Activated CD4-positive, alpha-beta T cell treated with anti-CD3 and anti-CD28 coated beads, Interleukin-2, amount 50 U/mL, for 1 hour (primary cell): ENCODE measurements around the gene SEMA4C.
"Not testable (repeated sequence)": the region's sequence is repeated elsewhere in the genome, so short reads cannot be mapped to it uniquely, and the experiment has no call there.

Experiments
- DNase-seq: peaks from one replicate; pipeline ENCODE4 v3.0.0-alpha.2; 2020

Gene SEMA4C

GRCh38 chr2:96895746-96896651 is 26.1 kb upstream of the SEMA4C start:
- peak; percentile 16 for DNase-seq

DNA sequence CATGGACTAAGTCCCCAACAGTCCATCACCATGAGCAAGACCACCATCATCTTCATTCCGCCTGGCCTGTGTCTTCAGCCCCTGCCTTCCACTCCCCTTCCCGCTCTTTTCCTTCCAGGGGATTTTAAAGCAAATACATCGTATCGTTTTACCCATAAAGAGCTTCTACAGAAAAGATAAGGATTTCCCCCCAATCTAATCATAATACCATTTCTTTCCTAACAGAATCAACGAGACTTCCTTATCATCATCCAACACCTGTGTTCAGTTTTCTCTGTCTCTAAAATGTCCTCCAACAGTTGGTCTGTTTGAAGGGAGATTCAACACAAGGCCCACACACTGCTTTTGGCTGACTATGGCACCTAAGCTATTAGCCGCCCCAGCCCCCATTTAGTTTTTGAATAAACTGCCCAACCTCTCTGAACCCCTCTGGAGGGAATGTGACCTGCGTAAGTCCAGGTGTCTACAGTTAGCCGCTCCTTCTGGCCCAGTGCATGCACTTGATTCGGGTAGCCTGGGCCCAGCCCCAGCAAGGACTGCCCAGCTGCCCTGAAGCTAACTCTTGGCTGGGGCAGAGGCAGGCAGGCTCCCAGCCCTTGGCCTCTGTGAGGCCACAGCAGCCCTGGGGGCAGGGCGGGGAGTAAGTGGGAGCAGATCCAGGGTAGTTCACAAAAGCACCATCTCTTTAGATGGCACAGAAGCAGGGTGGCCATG is 25.3 kb upstream of the SEMA4C start:
- DNase-seq, result no peak

- DNase-seq, result no peak
Measured at GRCh38 chr2:96894151-96894531, 24.3 kb upstream of the SEMA4C start.

DNA sequence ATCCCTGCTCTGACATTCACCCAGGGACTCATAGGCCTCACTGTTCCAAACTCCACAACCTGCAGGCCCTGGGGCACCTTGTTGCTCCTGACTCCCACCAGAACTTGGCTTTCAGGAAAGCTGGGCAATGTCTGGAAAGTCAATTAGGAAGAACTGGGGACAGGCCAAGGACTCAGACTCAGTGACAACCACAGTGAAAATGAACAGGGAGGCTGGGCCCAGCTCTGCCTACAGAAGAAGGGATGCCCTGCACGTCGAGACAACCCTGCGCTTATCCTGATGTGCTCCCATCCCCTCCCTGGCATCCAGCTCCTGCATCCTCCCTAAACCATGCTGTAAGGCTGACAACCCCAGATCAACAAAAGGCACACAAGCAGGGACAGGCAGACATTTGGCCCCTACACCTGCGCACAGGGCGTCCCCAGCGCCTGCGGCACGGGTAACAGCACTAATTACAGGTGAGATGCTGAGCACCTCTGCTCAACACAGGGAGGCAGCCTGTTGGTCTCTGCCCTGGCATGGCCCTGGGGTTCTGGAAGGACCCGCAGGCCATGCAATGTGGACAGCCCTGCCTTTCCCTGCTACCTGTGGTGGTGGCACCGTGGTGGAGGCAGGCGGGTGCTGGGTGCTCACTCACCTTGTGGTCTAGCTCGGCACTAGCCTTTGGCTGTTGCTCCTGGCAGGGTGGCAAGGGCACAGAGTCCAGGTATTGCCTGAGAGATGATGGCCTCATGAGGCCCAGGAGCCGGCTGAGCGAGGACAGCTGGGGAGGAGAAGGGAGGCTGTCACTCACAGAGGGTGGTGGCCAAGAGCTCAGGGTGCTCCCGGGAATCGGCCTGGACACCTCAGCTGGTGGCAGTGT is 23.6 kb upstream of the SEMA4C start:
- DNase-seq, result no peak

DNA sequence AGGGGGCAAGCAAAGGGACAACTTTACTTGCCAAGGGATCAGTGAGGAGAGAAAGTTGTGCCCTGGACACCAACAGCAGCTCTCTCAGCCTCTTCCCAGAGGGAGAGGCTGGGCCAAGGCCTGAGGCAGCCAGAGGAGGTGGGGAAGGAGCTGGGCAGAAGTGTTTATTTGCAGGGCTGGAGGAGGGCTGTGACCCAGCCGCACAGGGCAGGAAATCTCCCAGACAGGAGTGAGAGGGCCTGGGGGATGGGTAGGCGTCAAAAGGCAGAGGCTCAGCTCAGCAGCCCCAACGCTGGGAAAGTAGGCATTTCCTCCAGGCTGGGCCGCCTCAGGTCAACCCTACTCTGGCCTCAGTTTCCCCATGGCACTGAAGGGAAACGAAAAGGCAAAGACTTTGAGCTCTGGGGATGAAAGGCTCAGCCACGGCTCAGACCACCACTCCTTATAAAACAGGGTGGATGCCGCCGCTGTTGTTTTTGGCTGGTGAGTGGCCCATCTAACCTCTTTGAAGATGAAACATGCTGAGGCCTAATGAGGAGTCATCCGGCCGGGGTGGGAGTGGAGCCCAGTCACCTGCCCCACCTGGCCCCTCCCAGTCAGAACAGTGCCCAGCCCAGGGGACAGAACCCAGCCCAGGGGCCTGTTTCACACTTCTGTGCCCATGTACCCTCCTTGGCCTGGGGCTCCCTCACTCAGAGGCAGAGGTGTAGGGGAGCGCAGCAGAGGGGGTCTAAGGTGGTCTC is 21.9 kb upstream of the SEMA4C start:
- peak; percentile 26 for DNase-seq

DNA sequence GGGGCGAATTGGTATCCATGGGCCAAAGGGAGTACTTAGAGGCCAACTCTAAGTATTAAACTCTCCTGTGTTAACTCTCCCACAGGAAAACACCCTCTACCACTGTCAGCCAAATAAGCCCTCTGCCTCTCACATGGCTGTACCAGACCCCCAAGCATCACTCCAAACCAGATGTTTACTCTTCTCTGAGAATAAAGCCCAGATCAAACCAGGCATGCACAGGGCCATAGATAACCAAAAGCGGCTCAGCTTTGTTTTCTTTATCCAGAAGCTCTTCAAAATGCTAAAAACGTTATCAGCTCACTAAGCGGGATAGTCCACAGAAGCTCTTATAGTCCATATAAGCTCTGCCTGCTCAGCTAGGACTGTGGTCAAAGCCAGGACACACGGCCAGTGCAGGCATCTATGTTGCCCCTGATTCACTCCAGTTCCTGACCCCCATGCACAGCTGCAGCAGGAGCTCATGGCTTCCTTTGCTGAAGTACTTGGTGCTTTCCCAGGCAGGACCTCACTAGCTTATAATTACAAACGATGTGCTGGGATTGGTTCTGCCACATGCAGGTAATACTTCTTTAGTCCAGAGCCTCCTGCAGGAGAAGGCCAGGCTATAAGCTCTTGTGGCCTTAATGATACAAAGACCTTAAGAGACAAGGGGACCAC is 21.0 kb upstream of the SEMA4C start:
- DNase-seq, result no peak

DNA sequence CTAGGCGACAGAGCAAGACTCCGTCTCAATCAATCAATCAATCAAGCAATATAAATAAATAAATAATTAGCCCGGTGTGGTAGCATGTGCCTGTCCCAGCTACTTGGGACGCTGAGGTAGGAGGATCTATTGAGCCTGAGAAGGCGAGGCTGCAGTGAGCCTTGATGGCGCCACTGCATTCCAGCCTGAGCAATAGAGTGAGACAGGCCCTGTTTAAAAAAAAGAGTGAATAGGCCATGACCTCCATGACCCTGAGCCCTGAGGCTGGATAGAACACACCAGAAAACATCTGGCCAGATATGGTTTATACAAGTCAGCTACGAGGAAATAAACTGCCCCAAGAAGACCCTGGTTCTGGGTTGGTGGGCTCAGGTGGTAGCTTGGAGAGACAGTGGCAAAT is 20.4 kb upstream of the SEMA4C start:
- DNase-seq, result no peak

- not testable (repeated sequence) for DNase-seq
Measured at GRCh38 chr2:96889502-96889901, 19.6 kb upstream of the SEMA4C start.

DNA sequence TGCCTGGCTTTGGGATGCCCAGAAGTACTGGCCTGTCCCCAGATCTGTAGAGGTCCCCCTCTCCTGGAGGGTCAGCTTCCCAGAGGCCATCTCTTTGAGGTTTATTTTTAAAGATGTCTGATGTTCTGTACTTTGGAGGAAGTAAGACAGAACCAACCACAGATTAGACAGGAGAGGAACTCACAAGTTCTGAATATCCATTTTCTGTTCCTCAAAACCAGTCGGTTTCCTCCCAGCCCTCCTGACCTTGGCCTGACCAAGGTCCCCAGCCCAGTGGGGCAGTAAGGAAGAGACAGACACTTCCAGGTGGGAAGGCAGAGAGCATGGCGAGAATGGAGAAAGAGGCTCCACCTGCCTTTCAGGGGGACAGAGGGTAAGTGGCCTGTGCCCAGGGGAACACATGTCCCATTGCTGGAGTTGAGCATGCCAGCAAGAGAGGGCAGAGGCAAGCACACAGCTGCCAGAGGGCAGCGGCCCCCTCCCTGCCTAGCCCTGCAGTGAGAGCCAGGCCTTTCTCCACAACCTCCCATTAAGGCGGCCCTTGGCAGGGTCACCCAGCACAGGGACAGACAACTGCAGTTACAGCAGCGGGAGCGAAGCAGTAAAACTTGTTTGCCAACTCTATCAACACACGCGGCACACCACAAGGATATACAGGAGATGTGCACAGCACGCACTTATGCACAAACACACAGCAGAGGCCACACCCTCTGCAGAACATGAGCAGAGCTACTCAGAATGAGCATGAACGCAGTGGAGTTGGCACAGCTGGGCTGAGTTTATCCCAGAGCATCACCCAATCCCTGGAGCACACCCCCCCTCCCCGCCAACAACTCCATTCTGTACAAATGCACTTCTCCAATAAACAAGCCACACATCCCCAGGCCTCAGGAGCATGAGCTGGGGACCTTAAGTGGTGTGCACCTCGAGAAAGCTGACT is 18.5 kb upstream of the SEMA4C start:
- DNase-seq, result no peak

GRCh38 chr2:96887493-96888012 is 17.7 kb upstream of the SEMA4C start:
- DNase-seq, result no peak

GRCh38 chr2:96885432-96886347 is 15.8 kb upstream of the SEMA4C start:
- no peak for DNase-seq

- no peak for DNase-seq
Measured at GRCh38 chr2:96884299-96885094, 14.6 kb upstream of the SEMA4C start.

GRCh38 chr2:96883306-96883705 is 13.4 kb upstream of the SEMA4C start:
- DNase-seq, result no peak

- no peak for DNase-seq
Measured at GRCh38 chr2:96882906-96883305, 13.0 kb upstream of the SEMA4C start.

- DNase-seq, result no peak
Measured at GRCh38 chr2:96882230-96882629, 12.3 kb upstream of the SEMA4C start.

GRCh38 chr2:96881349-96882195 is 11.7 kb upstream of the SEMA4C start:
- DNase-seq, result no peak

DNA sequence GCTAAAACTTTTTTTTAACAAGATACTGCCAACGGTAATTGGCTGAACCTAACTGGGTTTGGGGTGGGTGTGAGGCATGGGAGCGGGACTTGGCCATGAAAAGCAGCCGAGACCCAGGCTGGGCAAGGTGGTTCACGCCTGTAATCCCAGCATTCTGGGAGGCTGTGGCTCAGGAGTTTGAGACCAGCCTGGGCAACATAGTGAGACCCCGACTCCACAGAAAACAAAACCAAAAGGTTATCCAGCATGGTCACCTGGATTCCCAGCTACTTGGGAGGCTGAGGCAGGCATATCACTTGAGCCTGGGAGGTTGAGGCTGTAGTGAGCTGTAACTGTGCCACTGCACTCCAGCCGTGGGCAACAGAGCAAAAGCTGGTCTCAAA is 11.0 kb upstream of the SEMA4C start:
- DNase-seq, result no peak
